RWPE1 (cell line): Measurements from ENCODE around the gene TRIM71.

ENCODE experiments used
- CTCF ChIA-PET: fragments of 350-600 bp; sonication (Branson Sonifier 250); formaldehyde crosslinking; extraction: SDS; loops from one replicate; lab custom pipeline; 2021; lab: Yijun Ruan, JAX
- POLR2A ChIA-PET: fragments of 400-600 bp; formaldehyde crosslinking; extraction: SDS; loops from one replicate; lab custom pipeline; 2020; ENCODE audit warnings: antibody characterized with exemption; ENCODE audit not compliant: low non-redundant PET; lab: Yijun Ruan, JAX
- DNase-seq: peaks from one replicate; pipeline ENCODE4 v3.0.0; 2012; ENCODE audit warnings: low spot score
- H3K27ac ChIP-seq: fragments of 450-650 bp; 2 replicates; pipeline ENCODE4 v1.5.1; 2017
- CTCF ChIP-seq: fragments of 450-650 bp; conservative IDR thresholded peaks from 2 replicates; pipeline ENCODE4 v1.5.1; 2017; ENCODE audit warnings: low read depth, mild to moderate bottlenecking

The TRIM71 gene

DNA sequence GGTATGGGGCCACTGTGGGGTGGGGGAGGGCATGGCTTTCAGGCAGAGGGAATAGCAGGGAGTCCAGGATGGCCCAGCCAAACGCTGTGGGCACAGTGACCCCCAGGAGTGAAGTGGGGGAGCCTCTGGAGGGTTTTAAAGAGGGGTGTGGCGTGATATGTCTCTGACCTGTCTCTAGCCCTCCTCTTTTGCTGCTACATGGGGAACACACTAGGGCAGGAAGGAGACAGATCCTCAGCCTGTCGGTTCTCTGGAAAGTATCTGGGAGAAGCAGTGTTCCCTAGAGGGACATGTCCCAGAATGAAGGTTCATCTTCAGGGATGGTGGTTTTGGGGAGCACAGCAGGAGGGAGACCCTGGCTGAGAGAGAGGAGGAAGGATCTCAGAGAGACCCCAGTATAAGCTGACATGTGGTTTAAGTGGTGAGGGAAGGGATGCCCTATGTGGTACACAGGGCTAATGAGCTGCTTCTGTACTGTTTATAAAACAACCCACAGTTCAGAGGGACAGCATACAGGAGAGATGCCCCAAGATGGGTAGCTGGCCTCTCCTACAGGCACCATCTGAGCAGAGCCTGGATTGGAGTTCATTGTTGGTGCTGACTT is 37.7 kb downstream of the TRIM71 start:
- H3K27ac ChIP-seq = no peak overlapping the region
- CTCF ChIA-PET = no interaction called here
- POLR2A ChIA-PET = no interaction called here
- no peak for TF ChIP-seq CTCF
- DNase-seq = no peak

DNA sequence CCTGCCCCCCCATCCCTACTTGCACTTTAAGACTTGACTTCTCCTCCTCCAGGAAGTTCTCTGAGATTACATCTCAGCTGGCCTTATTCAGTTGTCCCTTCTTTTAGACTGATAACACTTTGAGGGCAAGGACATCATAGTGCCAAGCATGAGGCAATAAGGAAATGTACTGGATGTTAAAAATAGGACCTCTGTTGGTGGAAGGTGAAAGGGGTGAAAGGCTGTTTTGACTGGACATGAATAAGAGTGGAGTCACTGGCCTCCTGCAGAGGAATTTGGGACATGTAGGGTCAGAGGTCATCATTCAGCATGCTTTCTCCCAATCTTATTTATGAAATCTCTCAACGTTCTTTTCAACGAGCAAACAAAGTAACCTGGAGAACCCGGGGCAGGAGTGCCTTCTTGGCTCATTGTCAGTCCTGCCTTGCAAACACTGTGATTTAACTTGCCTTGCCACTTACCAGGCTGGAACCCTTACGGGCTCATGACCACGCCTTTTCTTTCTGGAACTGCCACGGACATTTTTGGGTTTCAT is 38.6 kb downstream of the TRIM71 start:
- no peak overlapping the region for H3K27ac ChIP-seq
- DNase-seq = no peak
- no peak for TF ChIP-seq CTCF
- ChIA-PET POLR2A (no interaction called here), CTCF (interaction anchor here (0.6 kb wide), 2 partner anchors 23 to 114 kb away, joined by 3 to 4 read pairs; no protein-coding TSS in a partner anchor)

GRCh38 chr3:32856901-32857507 is 39.2 kb downstream of the TRIM71 start:
- TF ChIP-seq CTCF = no peak
- no peak overlapping the region for H3K27ac ChIP-seq
- POLR2A ChIA-PET = no interaction called here
- no peak for DNase-seq
- CTCF ChIA-PET = interaction anchor here (0.6 kb wide), 2 partner anchors 22 to 115 kb away, joined by 3 to 4 read pairs; no protein-coding TSS in a partner anchor

DNA sequence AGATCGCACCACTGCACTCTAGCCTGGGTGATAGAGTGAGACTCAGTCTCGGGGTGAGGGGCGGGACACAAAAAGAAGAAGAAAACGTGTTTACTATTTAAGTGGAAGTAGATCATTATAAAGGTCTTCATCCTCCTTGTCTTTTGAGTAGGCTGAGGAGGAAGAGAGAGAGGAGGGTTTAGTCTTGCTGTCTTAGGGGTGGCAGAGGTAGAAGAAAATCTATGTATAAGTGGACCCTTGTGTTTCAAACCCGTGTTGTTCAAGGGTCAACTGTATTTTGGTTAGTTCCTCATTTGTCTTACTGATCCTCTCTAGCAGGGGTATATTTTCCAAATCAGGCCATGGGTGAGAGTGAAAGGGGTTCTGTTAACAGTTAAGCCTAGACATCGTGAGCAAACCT is 40.1 kb downstream of the TRIM71 start:
- CTCF ChIA-PET = no interaction called here
- POLR2A ChIA-PET = no interaction called here
- no peak for DNase-seq
- no peak for TF ChIP-seq CTCF
- H3K27ac ChIP-seq = no peak overlapping the region

DNA sequence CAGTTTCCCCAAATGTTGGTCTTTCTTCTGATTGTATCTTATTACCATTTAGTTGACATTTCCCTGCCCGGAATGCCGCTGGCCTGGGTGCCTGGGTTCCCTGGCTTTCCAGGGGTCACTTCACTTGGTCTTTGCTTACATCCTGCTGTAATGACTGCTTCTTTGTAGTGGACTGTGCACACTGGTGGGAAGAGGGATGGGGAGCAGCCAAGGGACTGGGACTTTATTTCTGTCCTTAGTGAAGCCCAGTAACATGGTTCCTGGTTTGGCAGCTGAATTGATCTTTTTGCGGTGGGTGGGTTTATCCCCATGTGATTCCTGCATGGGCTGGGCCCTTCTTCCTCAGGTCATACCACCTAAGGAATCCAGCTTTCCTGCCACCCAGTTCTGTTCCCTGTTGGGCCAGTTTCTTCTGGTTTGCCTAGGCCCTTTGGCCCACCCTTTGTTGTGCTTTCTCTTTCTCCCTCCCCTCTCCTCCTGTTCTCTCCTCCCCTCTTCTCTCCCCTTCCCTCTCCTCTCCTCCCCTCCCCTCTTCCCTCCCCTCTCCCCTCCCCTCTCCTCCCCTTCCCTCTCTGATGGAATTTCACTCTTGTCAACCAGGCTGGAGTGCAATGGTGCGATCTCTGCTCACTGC is 41.9 kb downstream of the TRIM71 start:
- ChIA-PET CTCF (no interaction called here), POLR2A (no interaction called here)
- H3K27ac ChIP-seq = no peak overlapping the region
- DNase-seq = no peak
- no peak for TF ChIP-seq CTCF

GRCh38 chr3:32860499-32860898 is 42.7 kb downstream of the TRIM71 start:
- CTCF ChIA-PET = no interaction called here
- POLR2A ChIA-PET = no interaction called here
- no peak for DNase-seq
- TF ChIP-seq CTCF = no peak
- no peak overlapping the region for H3K27ac ChIP-seq
